AG09309 (cell line): Measurements from ENCODE around the gene MAMSTR.
"Not testable (repeated sequence)": the region's sequence is repeated elsewhere in the genome, so short reads cannot be mapped to it uniquely, and the experiment has no call there.

ENCODE experiments used
- DNase-seq: peaks from one replicate; pipeline ENCODE4 v3.0.0-alpha.2; 2010; ENCODE audit warnings: low read depth
- H3K4me3 ChIP-seq: 2 replicates; pipeline ENCODE4 v1.5.1; 2011; ENCODE audit warnings: mild to moderate bottlenecking, low read depth, low read length, moderate library complexity; ENCODE audit not compliant: control insufficient read depth
- TF ChIP-seq, protein P1 (sequence below): IDR thresholded peaks from 2 replicates; pipeline ENCODE4 v1.5.1; 2011; ENCODE audit warnings: mild to moderate bottlenecking, low read depth, low read length, inconsistent platforms; ENCODE audit not compliant: insufficient read depth, control insufficient read depth; ENCODE audit errors: missing control alignments

MAMSTR gene

GRCh38 chr19:48695743-48696352 is 23.7 kb downstream of the MAMSTR start, which contains the start of gene FUT2:
Gene FUT2, plus strand, starts transcription at chr19:48695971. Its CDS starts 6,986 bp downstream, at chr19:48702957.
- DNase-seq = no peak
- H3K4me3 ChIP-seq = no peak within 1 kb of the TSS
- TF ChIP-seq, protein P1, sequence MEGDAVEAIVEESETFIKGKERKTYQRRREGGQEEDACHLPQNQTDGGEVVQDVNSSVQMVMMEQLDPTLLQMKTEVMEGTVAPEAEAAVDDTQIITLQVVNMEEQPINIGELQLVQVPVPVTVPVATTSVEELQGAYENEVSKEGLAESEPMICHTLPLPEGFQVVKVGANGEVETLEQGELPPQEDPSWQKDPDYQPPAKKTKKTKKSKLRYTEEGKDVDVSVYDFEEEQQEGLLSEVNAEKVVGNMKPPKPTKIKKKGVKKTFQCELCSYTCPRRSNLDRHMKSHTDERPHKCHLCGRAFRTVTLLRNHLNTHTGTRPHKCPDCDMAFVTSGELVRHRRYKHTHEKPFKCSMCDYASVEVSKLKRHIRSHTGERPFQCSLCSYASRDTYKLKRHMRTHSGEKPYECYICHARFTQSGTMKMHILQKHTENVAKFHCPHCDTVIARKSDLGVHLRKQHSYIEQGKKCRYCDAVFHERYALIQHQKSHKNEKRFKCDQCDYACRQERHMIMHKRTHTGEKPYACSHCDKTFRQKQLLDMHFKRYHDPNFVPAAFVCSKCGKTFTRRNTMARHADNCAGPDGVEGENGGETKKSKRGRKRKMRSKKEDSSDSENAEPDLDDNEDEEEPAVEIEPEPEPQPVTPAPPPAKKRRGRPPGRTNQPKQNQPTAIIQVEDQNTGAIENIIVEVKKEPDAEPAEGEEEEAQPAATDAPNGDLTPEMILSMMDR = no peak

DNA sequence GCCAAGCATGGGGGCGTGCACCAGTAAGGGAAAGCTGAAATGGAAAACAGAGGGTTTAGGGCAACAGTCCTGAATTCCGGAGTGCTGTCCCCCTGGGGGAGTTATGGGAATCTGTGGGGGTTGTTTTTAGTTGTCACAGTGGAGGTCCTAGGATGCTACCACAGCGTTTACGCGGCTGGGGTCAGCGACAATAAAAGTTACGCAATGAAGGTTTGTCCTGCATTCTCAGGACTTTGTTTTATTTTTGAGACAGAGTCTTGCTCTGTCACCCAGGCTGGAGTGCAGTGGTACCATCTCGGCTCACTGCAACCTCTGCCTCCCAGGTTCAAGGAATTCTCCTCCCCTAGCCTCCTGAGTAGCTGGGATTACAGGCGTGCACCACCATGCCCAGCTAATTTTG is 25.9 kb downstream of the MAMSTR start:
- not testable (repeated sequence) for DNase-seq, H3K4me3 ChIP-seq

GRCh38 chr19:48689449-48689848 is 30.1 kb downstream of the MAMSTR start:
- H3K4me3 ChIP-seq = no peak overlapping the region
- DNase-seq = no peak
- TF ChIP-seq, protein P1 = no peak

DNA sequence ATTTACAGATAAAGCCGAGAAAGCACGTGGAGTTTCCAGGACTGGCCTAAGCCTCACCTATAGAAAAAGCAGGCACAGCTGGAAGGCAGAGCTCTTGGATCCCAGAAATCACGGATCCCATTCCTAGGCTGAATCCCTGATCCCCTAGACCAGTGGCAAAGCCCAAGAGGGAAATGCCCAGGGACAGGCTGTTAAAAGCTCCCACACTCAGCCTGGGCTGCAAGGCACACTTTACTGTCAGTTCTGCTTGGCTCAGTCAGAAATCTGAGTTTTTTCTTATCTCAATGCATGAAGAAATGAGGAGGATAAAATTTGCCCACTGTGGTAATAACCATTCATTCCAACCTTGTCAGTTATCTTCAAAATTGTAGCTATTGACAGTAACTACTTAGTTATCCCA is 31.7 kb downstream of the MAMSTR start:
- DNase-seq = no peak
- TF ChIP-seq, protein P1 = no peak
- no peak overlapping the region for H3K4me3 ChIP-seq

DNA sequence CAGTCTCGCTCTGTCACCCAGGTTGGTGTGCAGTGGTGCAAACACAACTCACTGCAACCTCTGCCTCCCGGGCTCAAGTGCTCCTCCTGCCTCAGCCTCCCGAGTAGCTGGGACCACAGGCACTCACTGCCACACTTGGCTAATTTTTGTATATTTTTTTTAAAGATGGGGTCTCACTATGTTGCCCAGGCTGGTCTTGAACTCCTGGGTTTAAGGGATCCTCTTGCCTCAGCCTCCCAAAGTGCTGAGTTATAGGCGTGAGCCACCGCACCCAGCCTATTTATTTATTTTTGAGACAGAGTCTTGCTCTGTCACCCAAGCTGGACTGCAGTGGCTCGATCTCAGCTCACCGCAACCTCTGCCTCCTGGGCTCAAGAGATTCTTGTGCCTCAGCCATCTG is 32.9 kb downstream of the MAMSTR start:
- not testable (repeated sequence) for H3K4me3 ChIP-seq, DNase-seq

- H3K4me3 ChIP-seq = no peak overlapping the region
- no peak for DNase-seq
- TF ChIP-seq, protein P1 = no peak
These were observed 33.4 kb downstream of the MAMSTR start for GRCh38 chr19:48686088-48686487.

DNA sequence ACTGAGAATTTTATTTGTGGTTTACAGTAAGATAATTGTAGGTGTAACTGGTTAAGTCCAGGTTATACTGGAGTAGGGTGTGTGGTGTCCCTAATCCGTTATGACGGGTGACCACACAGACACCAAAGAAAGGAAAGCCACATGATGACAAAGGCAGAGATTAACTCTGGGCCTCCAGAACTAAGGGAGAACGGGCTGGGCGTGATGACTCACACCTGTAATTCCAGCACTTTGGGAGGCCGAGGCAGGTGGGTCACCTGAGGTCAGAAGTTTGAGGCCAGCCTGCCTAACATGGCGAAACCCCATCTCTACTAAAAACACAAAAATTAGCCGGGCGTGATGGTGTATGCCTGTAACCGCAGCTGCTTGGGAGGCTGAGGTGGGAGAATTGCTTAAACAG is 33.9 kb downstream of the MAMSTR start:
- DNase-seq = no peak
- no peak overlapping the region for H3K4me3 ChIP-seq
- TF ChIP-seq, protein P1 = no peak

DNA sequence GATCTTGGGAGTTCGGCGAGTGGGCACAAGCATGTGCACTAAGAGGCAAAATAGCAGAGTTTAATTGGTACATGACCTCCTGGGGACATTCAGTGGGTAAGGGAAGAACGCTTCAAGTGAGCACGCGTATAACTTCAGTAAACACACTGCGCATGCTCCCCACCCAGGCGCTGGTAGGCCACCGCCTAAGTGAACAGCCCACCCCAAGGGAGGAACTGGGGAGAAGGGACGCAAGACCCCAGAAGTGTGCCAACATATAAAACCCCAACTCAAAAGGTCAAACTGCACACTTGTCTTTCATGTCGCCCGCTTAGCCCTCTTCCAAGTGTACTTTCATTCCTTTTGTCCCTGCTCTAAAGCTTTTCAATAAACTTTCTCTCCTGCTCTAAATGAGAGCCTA is 36.2 kb downstream of the MAMSTR start:
- no peak overlapping the region for H3K4me3 ChIP-seq
- TF ChIP-seq, protein P1 = no peak
- no peak for DNase-seq
